Measurements from ENCODE around the gene PCDHB11.
"Not testable (repeated sequence)": the region's sequence is repeated elsewhere in the genome, so short reads cannot be mapped to it uniquely, and the experiment has no call there.

The PCDHB11 gene

GRCh38 chr5:141186897-141187512, 12.4 kb upstream of the PCDHB11 start, which contains the start of gene PCDHB9:
PCDHB9 (plus strand) TSS chr5:141187161; CDS start chr5:141187319, 158 bp downstream.
- no peak for DNase-seq (ENCODE audit: low read depth in 1 of 2, low spot score in 1 of 2)

- DNase-seq (ENCODE audit: low read depth in 1 of 2, low spot score in 1 of 2), result not testable (repeated sequence)
These were observed 10.7 kb upstream of the PCDHB11 start for GRCh38 chr5:141188682-141189081.

GRCh38 chr5:141189131-141189530, 10.3 kb upstream of the PCDHB11 start:
- DNase-seq (ENCODE audit: low read depth in 1 of 2, low spot score in 1 of 2), result not testable (repeated sequence)

GRCh38 chr5:141192110-141192725, 7.2 kb upstream of the PCDHB11 start, which contains the start of gene PCDHB10:
PCDHB10 (plus strand) TSS chr5:141192353; CDS start chr5:141192553, 200 bp downstream.
- DNase-seq (ENCODE audit: low read depth in 1 of 2, low spot score in 1 of 2), result no peak

GRCh38 chr5:141194332-141194731, 5.1 kb upstream of the PCDHB11 start:
- not testable (repeated sequence) for DNase-seq (ENCODE audit: low read depth in 1 of 2, low spot score in 1 of 2)

- DNase-seq (ENCODE audit: low read depth in 1 of 2, low spot score in 1 of 2), result no peak
These were observed 3.1 kb upstream of the PCDHB11 start for GRCh38 chr5:141196363-141196762.

- DNase-seq (ENCODE audit: low read depth in 1 of 2, low spot score in 1 of 2), result not testable (repeated sequence)
These were observed 1.7 kb downstream of the PCDHB11 start for GRCh38 chr5:141201126-141201525.

GRCh38 chr5:141201646-141202045, 2.2 kb downstream of the PCDHB11 start:
- not testable (repeated sequence) for DNase-seq (ENCODE audit: low read depth in 1 of 2, low spot score in 1 of 2)

- no peak for DNase-seq (ENCODE audit: low read depth in 1 of 2, low spot score in 1 of 2)
These were observed 9.1 kb downstream of the PCDHB11 start, which contains the start of gene PCDHB12 for GRCh38 chr5:141208478-141208877. PCDHB12 (plus strand) TSS chr5:141208719; CDS start chr5:141208908, 189 bp downstream.

GRCh38 chr5:141210281-141210680, 10.9 kb downstream of the PCDHB11 start:
- DNase-seq (ENCODE audit: low read depth in 1 of 2, low spot score in 1 of 2), result not testable (repeated sequence)

GRCh38 chr5:141210849-141211248, 11.4 kb downstream of the PCDHB11 start:
- not testable (repeated sequence) for DNase-seq (ENCODE audit: low read depth in 1 of 2, low spot score in 1 of 2)

- not testable (repeated sequence) for DNase-seq (ENCODE audit: low read depth in 1 of 2, low spot score in 1 of 2)
These were observed 14.4 kb downstream of the PCDHB11 start, which contains the start of gene PCDHB13 for GRCh38 chr5:141213656-141214339. PCDHB13 (plus strand) TSS chr5:141213919; CDS start chr5:141214124, 205 bp downstream.

GRCh38 chr5:141214583-141214982, 15.2 kb downstream of the PCDHB11 start:
- DNase-seq (ENCODE audit: low read depth in 1 of 2, low spot score in 1 of 2), result not testable (repeated sequence)

- DNase-seq (ENCODE audit: low read depth in 1 of 2, low spot score in 1 of 2), result not testable (repeated sequence)
These were observed 16.1 kb downstream of the PCDHB11 start for GRCh38 chr5:141215504-141215903.

- not testable (repeated sequence) for DNase-seq (ENCODE audit: low read depth in 1 of 2, low spot score in 1 of 2)
These were observed 16.6 kb downstream of the PCDHB11 start for GRCh38 chr5:141216035-141216434.

GRCh38 chr5:141223112-141223783, 23.8 kb downstream of the PCDHB11 start, which contains the start of gene PCDHB14:
PCDHB14 (plus strand) TSS chr5:141223343; CDS start chr5:141223506, 163 bp downstream.
- DNase-seq (ENCODE audit: low read depth in 1 of 2, low spot score in 1 of 2), result no peak

GRCh38 chr5:141224844-141225243, 25.4 kb downstream of the PCDHB11 start:
- not testable (repeated sequence) for DNase-seq (ENCODE audit: low read depth in 1 of 2, low spot score in 1 of 2)

- DNase-seq (ENCODE audit: low read depth in 1 of 2, low spot score in 1 of 2), result not testable (repeated sequence)
These were observed 26.0 kb downstream of the PCDHB11 start for GRCh38 chr5:141225421-141225820.

GRCh38 chr5:141234109-141234667, 34.8 kb downstream of the PCDHB11 start:
- no peak for DNase-seq (ENCODE audit: low read depth in 1 of 2, low spot score in 1 of 2)

GRCh38 chr5:141235922-141236321, 36.5 kb downstream of the PCDHB11 start:
- DNase-seq (ENCODE audit: low read depth in 1 of 2, low spot score in 1 of 2), result not testable (repeated sequence)

Data from activated CD4-positive, alpha-beta T cell treated with anti-CD3 and anti-CD28 coated beads, Interleukin-2, amount 50 U/mL, for 24 hours (primary cell).